GM21786 (cell line): ENCODE measurements around the gene GLB1L3.
"Not testable (repeated sequence)": the region's sequence is repeated elsewhere in the genome, so short reads cannot be mapped to it uniquely, and the experiment has no call there.

Experiments
- ATAC-seq: cut with Tn5 transposase; IDR thresholded peaks from one replicate; pipeline ENCODE4 v1.9.1; 2021; ENCODE audit not compliant: unreplicated experiment

Gene GLB1L3

DNA sequence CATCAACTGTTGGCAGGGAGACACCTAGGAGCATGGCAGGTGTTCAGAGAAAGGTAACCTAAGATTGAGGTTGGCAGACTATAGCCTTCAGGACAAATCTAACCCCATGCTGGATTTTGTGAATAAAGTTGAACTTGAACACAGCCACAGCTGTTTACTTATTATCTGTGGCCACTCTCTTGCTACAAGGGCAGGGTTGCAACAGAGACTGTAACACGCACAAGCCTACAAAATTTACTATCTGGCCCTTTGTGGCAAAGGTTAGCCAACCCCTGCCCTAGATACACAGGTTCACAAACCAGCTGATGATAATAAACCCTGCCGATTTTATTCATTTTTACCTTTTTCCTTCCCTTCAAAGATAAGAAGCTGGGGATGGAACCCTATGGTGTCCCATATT, 25.5 kb upstream of the GLB1L3 start:
- no peak for ATAC-seq

DNA sequence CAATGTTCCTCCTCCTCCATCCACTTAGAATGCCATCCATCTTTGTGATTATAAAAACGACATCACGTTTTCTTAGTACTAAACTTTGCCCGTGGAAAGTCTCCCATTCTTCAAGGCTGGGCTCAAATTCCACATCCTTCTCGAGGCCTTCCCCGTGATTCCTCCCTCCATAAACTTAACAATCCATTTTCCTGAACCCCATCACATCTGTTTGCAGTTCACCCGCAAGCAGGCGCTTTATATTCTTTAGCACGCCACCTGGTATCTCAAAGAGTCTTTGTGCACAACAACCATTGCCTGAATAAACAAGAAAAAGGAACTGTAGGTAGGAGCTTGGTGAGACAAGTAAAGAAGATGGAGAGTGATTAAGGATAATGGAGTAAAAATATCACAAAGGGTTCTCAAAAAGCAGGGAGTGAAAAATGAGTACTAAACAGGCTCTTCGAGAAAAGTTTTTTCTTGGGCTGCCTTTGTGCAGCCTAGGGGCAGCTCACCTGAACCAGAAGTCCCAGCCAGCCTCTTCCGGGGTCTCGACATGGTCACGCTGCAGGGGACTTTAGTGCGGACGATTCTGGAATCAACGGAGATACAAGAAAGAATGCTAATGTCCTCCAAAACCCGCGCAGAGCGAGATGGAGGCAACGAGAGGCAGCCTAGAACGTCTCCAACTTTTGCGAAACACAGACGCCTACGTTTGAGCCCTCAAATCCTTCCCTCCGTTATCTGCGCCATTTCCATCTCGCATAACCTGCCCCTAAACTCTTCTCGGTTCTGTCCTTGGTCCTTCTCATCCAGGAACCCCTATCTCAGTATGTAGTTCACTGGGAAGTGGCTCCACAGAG, 23.6 kb upstream of the GLB1L3 start:
- peak; percentile 20 for ATAC-seq

DNA sequence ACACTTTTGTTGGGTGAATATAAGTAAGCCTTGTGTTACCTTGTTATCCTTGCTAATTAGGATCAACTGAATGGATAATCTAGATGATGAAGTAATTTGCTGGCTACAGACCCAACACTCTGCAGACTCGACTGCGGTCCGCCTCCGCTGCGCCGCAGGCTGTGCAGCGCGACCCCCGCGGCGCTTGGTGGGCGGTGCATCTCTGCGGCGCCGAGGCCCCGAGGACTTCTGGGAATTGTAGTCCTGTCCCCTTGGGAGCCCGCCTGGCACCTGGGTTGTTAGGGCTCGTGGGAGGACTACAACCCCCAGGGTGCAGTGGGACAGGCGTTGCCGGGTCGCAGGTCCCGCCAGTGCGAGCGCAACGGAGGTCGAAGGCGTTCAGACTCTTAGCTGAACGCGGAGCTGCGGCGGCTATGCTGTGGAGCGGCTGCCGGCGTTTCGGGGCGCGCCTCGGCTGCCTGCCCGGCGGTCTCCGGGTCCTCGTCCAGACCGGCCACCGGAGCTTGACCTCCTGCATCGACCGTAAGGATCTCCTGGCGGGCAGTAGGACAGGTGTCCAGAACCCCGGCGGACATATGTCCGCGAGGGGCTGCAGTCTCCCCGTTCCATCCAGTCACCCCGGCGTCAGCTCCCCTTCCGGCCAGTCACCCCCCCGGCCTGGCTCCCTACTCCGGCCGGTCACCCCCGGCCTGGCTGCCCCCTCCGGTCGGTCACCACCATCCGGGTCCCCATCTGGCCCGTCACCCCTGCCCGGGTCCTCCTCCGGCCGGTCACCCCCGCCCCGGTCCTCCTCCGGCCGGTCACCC, 22.8 kb upstream of the GLB1L3 start, which contains the start of the genes ACAD8 and THYN1:
Gene ACAD8, plus strand, starts transcription at position 381 of the 806 bp plus-strand sequence. Its CDS starts 33 bp downstream, at position 414.
Gene THYN1, minus strand, starts transcription at position 165 of the 806 bp plus-strand sequence. CDS start 470 bp downstream, outside the sequence.
- ATAC-seq, result peak; percentile 99

DNA sequence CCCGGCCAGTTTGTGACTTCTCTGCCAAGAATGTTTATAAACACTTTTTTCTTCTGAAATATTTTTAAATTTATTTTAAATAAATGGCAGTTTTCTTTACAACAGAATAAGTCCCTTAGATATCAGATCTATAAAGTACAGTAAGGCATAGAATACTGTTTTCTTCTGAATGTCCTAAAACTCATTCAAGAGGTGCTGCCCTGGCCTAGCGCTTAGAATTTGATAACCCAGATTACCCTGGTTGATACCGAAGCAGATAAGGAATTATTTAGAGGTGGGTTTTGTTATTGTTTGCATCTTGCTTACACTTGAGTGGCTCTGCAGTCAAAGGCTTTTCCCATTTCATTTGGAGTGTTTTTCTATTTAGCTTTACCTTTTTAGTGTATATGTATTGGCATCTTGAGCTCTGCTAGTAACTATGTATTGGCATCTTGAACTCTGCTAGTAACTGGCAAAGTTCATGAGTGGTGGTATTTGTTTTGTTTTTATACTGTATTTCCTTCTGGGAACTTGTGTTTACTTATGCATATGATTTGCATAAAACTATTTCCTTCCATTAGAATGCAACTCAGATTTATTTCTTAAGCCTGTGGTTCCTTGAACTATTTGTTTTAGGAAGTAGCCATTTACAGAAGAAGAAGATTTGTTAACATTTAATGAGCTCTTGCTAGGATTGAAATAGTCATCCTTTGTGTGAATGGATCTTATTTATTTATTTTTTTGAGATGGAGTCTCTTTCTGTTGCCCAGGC, 21.6 kb upstream of the GLB1L3 start:
- ATAC-seq, result no peak

DNA sequence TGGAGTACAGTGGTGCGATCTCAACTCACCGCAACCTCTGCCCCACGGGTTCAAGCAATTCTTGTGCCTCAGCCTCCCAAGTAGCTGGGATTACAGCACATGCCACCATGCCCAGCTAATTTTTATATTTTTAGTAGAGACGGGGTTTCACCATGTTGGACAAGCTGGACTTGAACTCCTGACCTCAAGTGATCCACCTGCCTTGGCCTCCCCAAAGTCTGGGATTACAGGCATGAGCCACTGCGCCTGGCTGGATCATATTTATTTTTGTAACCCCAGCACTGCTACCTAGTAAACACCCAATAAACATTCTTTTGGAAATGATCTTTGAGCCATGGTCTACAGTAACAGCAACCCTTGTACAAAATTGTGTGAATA, 21.0 kb upstream of the GLB1L3 start:
- ATAC-seq, result not testable (repeated sequence)

DNA sequence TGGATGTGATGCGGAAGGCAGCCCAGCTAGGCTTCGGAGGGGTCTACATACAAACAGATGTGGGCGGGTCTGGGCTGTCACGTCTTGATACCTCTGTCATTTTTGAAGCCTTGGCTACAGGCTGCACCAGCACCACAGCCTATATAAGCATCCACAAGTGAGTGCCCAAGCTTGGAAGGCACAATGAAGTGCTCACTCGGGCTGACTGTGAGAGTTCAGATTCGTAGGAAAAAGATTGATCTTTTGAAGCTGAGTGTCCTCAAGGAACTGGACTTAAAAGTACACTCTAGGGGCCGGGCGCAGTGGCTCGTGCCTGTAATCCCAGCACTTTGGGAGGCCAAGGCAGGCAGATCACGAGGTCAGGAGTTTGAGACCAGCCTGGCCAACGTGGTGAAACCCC, 19.1 kb upstream of the GLB1L3 start:
- ATAC-seq, result no peak

DNA sequence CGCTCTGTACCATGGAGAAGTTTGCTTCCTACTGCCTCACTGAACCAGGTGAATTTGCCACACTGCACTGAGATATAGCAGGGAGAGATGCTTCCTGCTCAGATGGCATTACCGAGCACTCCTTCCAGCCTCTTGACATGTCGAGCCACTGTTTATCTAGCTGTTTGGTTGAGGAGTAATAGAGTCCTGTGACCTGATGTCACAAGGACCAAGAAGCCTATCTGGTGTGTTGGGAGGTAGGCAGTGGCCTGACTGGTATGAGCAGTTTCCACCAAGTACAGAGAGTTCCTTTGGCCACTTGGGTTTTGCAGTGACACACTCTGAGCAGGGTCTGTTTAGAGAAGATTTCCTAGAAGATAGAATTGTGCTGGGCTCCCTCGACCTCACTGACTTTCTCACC, 17.6 kb upstream of the GLB1L3 start:
- no peak for ATAC-seq

DNA sequence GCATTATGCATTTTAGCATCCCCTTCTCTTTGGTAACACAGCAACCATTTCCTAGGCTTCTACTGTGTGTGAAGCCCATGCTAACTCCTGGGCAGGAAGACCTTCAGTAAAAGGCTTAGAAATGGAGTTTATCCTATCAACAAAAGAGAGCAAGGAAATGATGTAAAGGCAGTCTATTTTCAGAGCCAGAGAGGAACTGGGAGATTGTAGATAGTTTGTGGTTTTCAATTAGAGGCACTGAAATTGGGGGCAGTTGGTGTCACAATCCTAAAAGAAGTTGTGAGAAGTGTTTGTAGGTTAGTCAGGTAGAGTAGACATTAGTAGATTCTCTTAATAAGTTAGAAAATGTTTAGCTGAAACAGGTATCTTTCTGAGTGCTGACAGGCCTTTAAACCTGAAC, 15.7 kb upstream of the GLB1L3 start:
- no peak for ATAC-seq

DNA sequence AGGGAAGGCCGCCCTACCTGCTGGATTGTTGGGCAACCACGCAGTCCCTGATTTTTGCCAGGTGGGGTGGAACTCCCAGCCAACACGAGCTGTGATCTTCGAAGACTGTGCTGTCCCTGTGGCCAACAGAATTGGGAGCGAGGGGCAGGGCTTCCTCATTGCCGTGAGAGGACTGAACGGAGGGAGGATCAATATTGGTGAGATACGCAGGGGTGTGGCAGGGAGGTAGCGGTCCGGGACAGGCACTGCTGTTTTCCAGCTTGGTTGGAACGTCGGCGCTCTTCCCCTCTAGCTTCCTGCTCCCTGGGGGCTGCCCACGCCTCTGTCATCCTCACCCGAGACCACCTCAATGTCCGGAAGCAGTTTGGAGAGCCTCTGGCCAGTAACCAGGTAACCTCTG, 15.2 kb upstream of the GLB1L3 start:
- ATAC-seq, result no peak

DNA sequence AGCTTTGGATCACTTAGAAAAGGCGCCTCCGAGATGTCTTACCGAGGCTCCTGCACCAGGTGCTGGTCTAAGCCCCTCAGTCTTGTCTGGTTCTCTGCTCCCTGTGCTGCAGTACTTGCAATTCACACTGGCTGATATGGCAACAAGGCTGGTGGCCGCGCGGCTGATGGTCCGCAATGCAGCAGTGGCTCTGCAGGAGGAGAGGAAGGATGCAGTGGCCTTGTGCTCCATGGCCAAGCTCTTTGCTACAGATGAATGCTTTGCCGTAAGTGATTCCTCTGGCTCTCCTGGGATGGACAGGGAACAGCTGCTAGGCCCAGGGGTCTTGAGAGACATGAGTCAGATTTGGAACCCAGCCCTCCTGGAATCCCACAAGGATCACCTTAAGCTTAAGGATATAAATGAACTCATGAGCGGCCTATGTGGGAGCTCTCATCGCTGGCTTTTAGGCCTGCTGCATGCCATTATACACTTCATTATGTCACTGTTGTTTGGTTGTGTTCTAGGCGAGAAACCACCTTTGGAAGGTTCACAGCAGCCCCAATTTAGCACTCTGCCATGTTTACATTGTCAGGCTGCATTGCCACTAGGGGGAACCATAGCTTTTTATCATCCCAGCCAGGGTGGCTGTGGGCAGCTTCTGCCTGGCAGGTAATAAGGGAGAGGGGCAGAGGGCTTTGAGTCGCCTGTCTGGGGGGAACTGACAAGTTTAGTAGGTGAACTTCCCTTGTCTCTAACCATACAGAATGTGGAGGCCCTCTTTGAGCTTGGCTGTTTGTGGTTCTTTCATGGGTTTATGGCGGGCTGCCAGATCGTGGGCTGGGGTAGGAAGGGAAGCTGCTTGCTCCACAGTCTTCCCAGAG, 14.3 kb upstream of the GLB1L3 start:
- ATAC-seq, result no peak

DNA sequence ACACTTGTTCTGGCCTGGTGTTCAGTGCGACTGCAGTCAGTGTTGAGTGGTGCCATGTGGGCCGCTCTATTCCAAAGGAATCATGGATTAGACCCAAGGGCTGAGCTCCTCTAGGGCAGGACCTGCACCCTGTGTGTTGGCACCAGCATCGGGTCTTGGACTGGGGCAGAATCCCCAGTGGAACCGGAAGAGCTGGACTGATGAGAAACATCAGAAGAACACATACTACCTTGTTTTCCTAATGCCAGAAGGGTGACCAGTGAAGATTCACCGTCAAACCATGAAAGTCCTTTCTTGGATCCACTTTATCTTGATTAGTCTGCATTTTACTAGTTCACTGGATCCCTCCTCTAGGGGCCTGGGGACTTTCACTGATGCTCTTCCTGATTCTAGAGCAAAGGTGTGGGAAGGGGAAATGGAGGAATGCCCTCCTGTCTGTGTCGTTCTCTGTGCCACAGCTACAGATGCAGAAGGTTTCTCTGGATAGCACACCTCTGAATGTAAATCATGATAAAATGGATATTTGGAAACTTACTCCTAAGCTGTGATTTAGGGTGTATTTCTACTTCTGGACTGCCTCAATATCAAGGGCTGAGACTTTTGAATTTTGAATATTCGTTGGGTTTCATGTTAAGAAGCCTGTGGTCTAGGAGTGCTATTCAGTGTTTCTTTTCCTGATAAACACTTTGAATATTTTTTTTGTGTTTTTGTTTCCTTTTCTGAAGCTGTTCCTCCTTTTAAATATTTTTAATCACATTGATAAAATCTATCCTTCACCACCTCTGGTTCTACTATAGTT, 11.0 kb upstream of the GLB1L3 start:
- no peak for ATAC-seq

DNA sequence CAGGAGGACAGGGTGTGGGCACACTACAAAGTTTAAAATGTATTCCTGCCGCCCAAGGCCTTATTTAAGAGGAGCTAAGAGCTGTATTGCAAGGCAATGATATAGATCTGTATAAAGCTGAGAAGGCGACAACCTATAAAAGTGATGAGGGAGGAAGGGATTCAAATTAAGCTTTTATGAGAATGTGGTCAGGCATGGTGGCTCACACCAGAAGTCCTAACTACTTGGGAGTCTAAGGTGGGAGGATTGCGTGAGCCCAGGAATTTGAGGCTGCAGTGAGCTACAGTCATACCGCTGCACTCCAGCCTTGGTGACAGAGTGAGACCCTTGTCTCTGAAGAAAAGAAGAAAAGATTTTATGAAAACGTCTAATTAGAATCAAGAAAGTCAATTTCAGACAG, 9.7 kb upstream of the GLB1L3 start:
- ATAC-seq, result no peak

DNA sequence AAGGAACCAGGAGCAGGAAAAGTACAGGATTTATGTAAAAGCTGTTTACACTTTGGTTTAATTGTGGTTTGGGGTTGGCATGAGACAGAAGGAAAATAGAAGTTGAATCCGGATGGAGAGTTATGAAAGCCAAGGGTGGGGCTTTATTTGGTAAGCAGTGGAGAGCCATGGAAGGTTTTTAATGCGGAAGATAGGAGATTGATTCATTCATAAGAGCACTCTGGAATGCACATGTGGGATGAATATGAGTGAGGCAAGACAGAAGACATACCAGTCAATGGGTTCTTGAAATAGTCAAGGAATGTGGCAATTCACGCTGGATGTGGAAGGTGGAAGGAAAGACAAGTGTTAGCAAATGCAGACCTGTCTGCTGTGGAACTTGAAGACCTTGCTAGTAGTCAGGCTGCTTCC, 9.3 kb upstream of the GLB1L3 start:
- no peak for ATAC-seq

DNA sequence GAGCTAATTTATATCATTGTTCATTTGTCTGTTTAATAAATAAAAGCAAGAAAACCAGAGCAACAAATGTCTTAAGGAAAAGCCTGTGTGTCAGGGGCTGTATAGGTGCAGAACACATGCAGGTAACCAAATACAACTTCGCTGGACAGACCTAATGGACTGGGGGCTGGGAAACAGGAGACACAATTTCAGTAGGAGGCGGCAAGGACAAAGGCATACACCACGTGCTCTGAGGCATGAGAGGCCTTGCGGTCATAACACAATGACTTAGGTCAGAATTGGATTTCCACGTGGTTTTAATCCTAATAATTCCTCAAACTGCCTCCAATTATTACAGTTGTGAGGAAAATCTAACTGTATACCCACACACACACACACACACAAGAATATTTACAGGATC, 8.7 kb upstream of the GLB1L3 start:
- no peak for ATAC-seq

DNA sequence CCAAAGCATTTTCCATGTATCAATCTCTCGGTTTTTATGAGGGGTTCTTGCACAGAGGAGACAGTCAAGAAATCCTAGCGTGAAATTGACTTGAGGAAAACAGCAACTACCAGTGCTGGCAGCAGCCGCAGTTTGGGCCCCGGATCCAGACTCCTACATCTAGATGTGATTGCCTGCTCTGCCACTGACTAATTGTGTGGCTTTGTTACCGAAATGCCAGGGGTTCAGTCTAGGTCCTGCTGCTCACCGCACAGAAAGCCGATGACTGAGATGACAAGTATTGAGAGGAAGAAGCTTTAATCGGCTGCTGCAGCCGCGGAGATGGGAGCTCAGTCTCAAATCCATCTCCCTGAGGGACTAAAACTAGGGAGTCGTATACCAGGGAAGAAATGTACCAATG, 8.2 kb upstream of the GLB1L3 start:
- no peak for ATAC-seq

DNA sequence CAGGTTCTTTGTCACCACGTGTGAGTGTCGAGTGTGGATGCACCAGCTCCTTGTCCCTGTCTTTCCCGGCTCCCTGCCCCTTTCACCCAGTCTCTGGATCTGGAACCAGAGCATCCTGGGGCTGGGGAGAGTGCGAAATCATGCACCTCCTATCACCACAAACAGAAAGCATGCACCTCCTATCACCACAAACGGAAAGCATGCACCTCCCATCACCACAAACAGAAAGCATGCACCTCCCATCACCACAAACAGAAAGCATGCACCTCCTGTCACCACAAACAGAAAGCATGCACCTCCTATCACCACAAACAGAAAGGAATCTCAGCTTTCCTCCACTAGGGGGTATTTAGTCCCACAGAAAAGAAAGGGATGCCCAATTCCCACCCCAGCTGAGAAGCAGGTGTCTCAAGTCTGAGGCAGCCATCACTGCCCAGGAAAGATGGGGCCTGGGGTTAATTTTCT, 5.9 kb upstream of the GLB1L3 start:
- ATAC-seq, result no peak

DNA sequence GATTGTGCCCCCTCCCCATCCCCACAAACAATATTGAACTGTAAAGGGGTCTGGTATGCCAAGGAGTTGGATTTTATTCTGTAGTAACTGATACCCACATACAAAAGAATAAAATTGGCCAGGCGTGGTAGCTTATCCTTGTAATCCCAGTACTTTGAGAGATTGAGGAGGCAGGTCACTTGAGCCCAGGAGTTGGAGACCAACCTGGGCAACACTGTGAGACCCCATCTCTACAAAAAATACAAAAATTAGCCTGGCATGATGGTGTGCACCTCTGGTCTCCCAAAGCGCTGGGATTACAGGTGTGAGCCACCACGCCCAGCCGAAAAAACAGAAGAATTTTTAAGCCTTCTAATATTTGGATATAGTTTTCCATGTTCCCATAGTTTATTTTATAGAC, 4.2 kb upstream of the GLB1L3 start:
- ATAC-seq, result no peak

DNA sequence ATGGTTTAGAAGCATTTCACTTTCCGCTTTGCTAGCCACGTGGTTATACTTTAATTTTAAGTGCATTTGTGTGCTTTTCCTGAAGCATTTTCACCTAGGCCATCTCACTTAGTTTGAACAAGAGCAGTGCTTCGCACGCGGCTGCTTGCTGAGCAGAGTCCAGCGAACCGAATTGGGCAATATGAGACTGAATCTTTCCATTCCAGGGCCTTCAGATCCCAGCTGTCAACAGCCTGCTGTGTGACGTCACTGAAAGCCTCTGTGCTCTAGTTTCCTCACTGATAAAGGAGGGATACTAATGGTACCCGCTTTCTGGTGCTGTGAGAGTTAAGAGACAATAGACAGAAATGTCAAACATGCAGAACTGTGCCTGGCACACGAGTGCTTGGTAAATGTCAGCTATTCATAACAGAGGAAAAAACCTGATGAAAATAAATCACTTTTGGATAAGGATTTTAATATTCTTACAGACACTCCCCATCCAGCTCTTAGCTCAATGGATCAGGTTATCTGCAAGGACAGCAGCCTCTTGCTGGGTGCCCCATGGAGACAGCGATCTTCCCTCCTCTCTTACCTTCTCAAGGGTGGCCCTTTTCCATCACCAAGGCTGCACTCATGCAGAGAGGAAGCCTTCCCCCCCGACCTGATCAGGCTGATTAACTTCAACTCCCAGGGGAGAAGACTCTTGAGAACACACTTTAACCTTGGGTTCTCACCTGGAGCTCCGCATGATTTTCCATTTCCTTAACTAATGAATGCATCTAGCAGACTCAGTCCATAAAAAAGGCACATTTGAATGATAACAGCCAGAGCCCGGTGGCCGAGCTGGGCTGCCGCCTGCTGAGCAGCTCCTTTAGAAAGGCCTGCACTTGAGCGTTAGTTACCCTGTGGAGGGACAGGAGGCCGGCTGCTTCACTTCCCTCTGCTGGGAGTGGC, 3.5 kb upstream of the GLB1L3 start:
- no peak for ATAC-seq
